Ovary (tissue), 9 donors: ENCODE results near the gene MIEN1. TPM values are rescaled to one million over a fixed set of nuclear protein-coding genes. Genes with fewer than 3 reads are reported as not detected.
A peak's percentile ranks its signal among the peaks of the same experiment; 100 is the strongest.

Experiments used
- DNase-seq, 5 donors: peaks; one replicate each; pipeline ENCODE4 v3.0.0-alpha.2; 2019 to 2020
- H3K27ac ChIP-seq, 2 donors: fragments of 200-600 bp; one replicate each; pipeline versions ENCODE4 v1.5.1 to v1.8.0; 2019 to 2022
- H3K27me3 ChIP-seq: fragments of 200-600 bp; one replicate; pipeline ENCODE4 v1.8.0; 2022
- H3K36me3 ChIP-seq: fragments of 200-600 bp; sonication (generic); one replicate; pipeline ENCODE4 v1.5.1; 2019
- H3K4me1 ChIP-seq: one replicate; pipeline ENCODE4 v1.8.1; 2013; ENCODE audit warnings: mild to moderate bottlenecking, moderate library complexity; ENCODE audit not compliant: insufficient read depth
- H3K4me3 ChIP-seq: fragments of 200-600 bp; sonication (generic); one replicate; pipeline ENCODE4 v1.5.1; 2017
- H3K9me3 ChIP-seq, 2 donors: fragments of 200-600 bp in 1 of 2; sonication (generic) in 1 of 2; one replicate each; pipeline versions ENCODE4 v1.5.1 to v1.8.1; 2013 to 2019; ENCODE audit warnings: mild to moderate bottlenecking in 1 of 2, moderate library complexity in 1 of 2
- CTCF ChIP-seq, 3 donors: fragments of 450-650 bp in 2 of 3; fragments of 200-600 bp in 1 of 3; IDR thresholded peaks; one replicate each; pipeline versions ENCODE4 v1.5.1 to v1.8.0; 2016 to 2022; ENCODE audit warnings: antibody characterized with exemption in 3 of 3, mild to moderate bottlenecking in 1 of 3
- EP300 ChIP-seq: sonication (generic); formaldehyde crosslinking; IDR thresholded peaks from one replicate; pipeline ENCODE4 v1.6.1; 2017; ENCODE audit warnings: antibody characterized with exemption
- POLR2A ChIP-seq: fragments of 450-650 bp; IDR thresholded peaks from one replicate; pipeline ENCODE4 v1.6.1; 2017; ENCODE audit warnings: antibody characterized with exemption, mild to moderate bottlenecking, moderate library complexity
- WGBS, 3 donors: extraction: QIAGEN DNeasy Blood & Tissue Kit in 1 of 3; methylation state at CpG; one replicate each; pipeline versions ENCODE4 v1.1.5 to v1.1.7; 2013 to 2017; 5-methylcytosine and 5-hydroxymethylcytosine counted together
- intact Hi-C, 4 donors: fragments of 100-400 bp; cut with DNase I; formaldehyde crosslinking; loops; one replicate each; pipeline versions ENCODE4 v1.11.0 to v1.15.1; 2022 to 2023
- polyA plus RNA-seq, 2 donors: library from polyadenylated mRNA; stranded (reverse); fragments of 200-250 nt in 1 of 2; fragments of 350-450 nt in 1 of 2; fragmentation: Illumina TruSeq in 1 of 2; extraction: RNeasy Lipid Tissue Mini Kit (QIAGEN cat#74804) in 1 of 2; gene quantifications; one replicate each; pipeline ENCODE4 v1.2.3, GENCODE V29; 2013 to 2014
- total RNA-seq, 7 donors: library from RNA; depleted of rRNA in 2 of 7; stranded (reverse); fragments of >200 nt in 2 of 7; fragmentation: NEBNext Ultra II Directional in 3 of 7; extraction: Animal tissue kit (Norgen Biotek cat#: 25700) in 3 of 7; gene quantifications; one replicate each; pipeline versions ENCODE4 v1.1.0 to v1.2.4, GENCODE V29; 2016 to 2023
- donor health status: DM: no; HTN: no; CAD: no; lungs with moderate emphysema.
- donor health status: DM: no; HTN: no; CAD: no.
- donor health status: Bipolar disorder and iron deficiency.
- donor health status: DM: yes; HTN: yes; CAD: no.
- donor health status: DM: no; HTN: no; CAD: no.
- donor health status: DM: yes; HTN: yes; CAD: no.

Gene MIEN1
- total and polyA plus RNA-seq, 9 donors: 20.2 to 64.9 (median 25.5) TPM

- Histone ChIP-seq H3K27me3 (no peaks in the 10 kb centered on the region), H3K27ac (peak overlapping the region in 1 of 2 donors; percentile 93), H3K36me3 (no peaks in the 10 kb centered on the region), H3K9me3 (no peaks in the 10 kb centered on the region), H3K4me3 (no peak overlapping the region), H3K4me1 (no peaks in the 10 kb centered on the region)
- no peak for DNase-seq
- 60 to 63% (median 63%) methylated on average over 18 of the region's 18 CpGs for WGBS, 3 donors
- intact Hi-C loops: no loop called here
- TF ChIP-seq POLR2A: no peak
- TF ChIP-seq CTCF (IDR thresholded peaks at IDR 0.05): no peak
- no peak for TF ChIP-seq EP300
These were observed 25.4 kb upstream of the MIEN1 start for GRCh38 chr17:39755554-39756379.

GRCh38 chr17:39754958-39755553 lies 24.7 kb upstream of the MIEN1 start:
- WGBS, 3 donors: 26 to 30% (median 27%) methylated on average over 21 of the region's 21 CpGs
- no peaks in the 10 kb centered on the region for H3K4me1 ChIP-seq
- intact Hi-C loops: loop anchor here (5.0 kb wide), 2 partner anchors 128 to 133 kb away; partner anchors contain the start of gene PPP1R1B (in 1 of the 4)
- no peaks in the 10 kb centered on the region for H3K27me3 ChIP-seq
- TF ChIP-seq CTCF (IDR thresholded peaks at IDR 0.05) (no peak), POLR2A (no peak), EP300 (no peak)
- no peaks in the 10 kb centered on the region for H3K36me3 ChIP-seq
- no peaks in the 10 kb centered on the region for H3K9me3 ChIP-seq
- H3K4me3 ChIP-seq: peak overlapping the region; percentile 83
- peak overlapping the region; percentile 61 to 93 for H3K27ac ChIP-seq
- peak in 1 of 5 donors; percentile 17 for DNase-seq

- H3K4me1 ChIP-seq: no peaks in the 10 kb centered on the region
- peak overlapping the region; percentile 61 to 93 for H3K27ac ChIP-seq
- DNase-seq: peak; percentile 82 to 92 (median 88)
- peak overlapping the region; percentile 83 for H3K4me3 ChIP-seq
- H3K36me3 ChIP-seq: no peaks in the 10 kb centered on the region
- WGBS, 3 donors: 0 to 1% (median 1%) methylated on average over 71 to 91 of the region's 91 CpGs
- no peaks in the 10 kb centered on the region for H3K27me3 ChIP-seq
- TF ChIP-seq CTCF (IDR thresholded peaks at IDR 0.05): peak; percentile 95 to 98 (median 97)
- no peak for TF ChIP-seq POLR2A
- intact Hi-C loops: loop anchor here (5.0 kb wide), 2 partner anchors 127 to 132 kb away; partner anchors contain the start of gene PPP1R1B (in 1 of the 4)
- no peaks in the 10 kb centered on the region for H3K9me3 ChIP-seq
These were observed 24.0 kb upstream of the MIEN1 start for GRCh38 chr17:39754161-39754957.

- no peaks in the 10 kb centered on the region for H3K9me3 ChIP-seq
- H3K27ac ChIP-seq: peak overlapping the region; percentile 61 to 93
- TF ChIP-seq CTCF (IDR thresholded peaks at IDR 0.05) (no peak), POLR2A (no peak), EP300 (no peak)
- 8 to 42% (median 11%) methylated on average over 10 to 55 of the region's 55 CpGs for WGBS, 3 donors
- no peaks in the 10 kb centered on the region for H3K4me1 ChIP-seq
- H3K36me3 ChIP-seq: no peaks in the 10 kb centered on the region
- intact Hi-C loops: loop anchor here (5.0 kb wide), 2 partner anchors 126 to 131 kb away; partner anchors contain the start of gene PPP1R1B (in 1 of the 4)
- peak overlapping the region; percentile 83 for H3K4me3 ChIP-seq
- peak in 1 of 5 donors; percentile 31 for DNase-seq
- H3K27me3 ChIP-seq: no peaks in the 10 kb centered on the region
These were observed 23.3 kb upstream of the MIEN1 start for GRCh38 chr17:39753514-39754160.
